GM06990 (cell line): ENCODE results near the gene PFN1.

Experiments used
- DNase-seq: peaks from one replicate; pipeline ENCODE4 v3.0.0-alpha.2; 2011; ENCODE audit not compliant: insufficient read length; ENCODE audit errors: extremely low read depth
- H3K27me3 ChIP-seq: replicated peaks from 2 replicates; pipeline ENCODE4 v1.6.0; 2011; ENCODE audit warnings: low read length; ENCODE audit not compliant: control insufficient read depth, insufficient read depth
- H3K36me3 ChIP-seq: 2 replicates; pipeline ENCODE4 v1.5.1; 2011; ENCODE audit warnings: low read length; ENCODE audit not compliant: control insufficient read depth, insufficient read depth
- H3K4me3 ChIP-seq: replicated peaks from 2 replicates; pipeline ENCODE4 v1.5.1; 2011; ENCODE audit warnings: low read depth, mild to moderate bottlenecking, control low read depth, low read length
- TF ChIP-seq, protein P1 (sequence below): IDR thresholded peaks from 2 replicates; pipeline ENCODE4 v1.5.1; 2011; ENCODE audit warnings: low read length, control low read depth, mild to moderate bottlenecking, inconsistent platforms; ENCODE audit not compliant: insufficient read depth, poor library complexity, severe bottlenecking

Gene PFN1

DNA sequence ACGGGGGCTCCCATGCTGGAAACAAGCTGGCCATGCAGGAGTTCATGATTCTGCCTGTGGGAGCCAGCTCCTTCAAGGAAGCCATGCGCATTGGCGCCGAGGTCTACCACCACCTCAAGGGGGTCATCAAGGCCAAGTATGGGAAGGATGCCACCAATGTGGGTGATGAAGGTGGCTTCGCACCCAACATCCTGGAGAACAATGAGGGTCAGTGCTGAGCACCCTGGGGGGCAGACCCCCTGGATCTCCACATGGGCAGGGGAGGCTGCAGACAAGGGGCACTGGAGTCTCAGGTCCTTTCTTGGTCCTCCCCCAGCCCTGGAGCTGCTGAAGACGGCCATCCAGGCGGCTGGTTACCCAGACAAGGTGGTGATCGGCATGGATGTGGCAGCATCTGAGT, 6.8 kb upstream of the PFN1 start:
- TF ChIP-seq, protein P1, sequence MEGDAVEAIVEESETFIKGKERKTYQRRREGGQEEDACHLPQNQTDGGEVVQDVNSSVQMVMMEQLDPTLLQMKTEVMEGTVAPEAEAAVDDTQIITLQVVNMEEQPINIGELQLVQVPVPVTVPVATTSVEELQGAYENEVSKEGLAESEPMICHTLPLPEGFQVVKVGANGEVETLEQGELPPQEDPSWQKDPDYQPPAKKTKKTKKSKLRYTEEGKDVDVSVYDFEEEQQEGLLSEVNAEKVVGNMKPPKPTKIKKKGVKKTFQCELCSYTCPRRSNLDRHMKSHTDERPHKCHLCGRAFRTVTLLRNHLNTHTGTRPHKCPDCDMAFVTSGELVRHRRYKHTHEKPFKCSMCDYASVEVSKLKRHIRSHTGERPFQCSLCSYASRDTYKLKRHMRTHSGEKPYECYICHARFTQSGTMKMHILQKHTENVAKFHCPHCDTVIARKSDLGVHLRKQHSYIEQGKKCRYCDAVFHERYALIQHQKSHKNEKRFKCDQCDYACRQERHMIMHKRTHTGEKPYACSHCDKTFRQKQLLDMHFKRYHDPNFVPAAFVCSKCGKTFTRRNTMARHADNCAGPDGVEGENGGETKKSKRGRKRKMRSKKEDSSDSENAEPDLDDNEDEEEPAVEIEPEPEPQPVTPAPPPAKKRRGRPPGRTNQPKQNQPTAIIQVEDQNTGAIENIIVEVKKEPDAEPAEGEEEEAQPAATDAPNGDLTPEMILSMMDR, result no peak
- Histone ChIP-seq H3K27me3 (no peaks in the 10 kb centered on the region), H3K4me3 (no peak overlapping the region), H3K36me3 (peaks cover 7% of the 10 kb centered on the region)
- DNase-seq, result no peak

DNA sequence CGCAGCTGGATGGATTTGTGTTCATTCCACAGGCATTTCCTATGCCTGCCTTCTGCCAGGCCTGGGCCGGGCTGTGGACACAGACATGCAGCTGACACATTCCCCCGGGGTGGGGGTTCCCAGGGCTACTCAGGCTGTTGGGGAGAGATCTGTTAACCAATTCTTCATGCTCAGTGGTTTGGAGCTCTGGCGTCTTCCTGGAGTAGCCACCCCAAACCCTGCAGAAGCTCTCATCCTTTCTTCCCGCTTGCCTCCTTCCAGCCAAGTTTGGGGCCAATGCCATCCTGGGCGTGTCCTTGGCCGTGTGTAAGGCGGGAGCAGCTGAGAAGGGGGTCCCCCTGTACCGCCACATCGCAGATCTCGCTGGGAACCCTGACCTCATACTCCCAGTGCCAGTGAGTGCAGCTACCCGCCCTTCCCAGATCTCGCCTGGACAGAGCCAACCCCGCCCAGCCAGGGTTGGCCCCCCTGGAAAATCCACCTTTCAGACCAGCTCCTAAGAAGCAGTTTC, 5.2 kb upstream of the PFN1 start:
- TF ChIP-seq, protein P1, result no peak
- Histone ChIP-seq H3K4me3 (no peak overlapping the region), H3K27me3 (no peaks in the 10 kb centered on the region), H3K36me3 (no peaks in the 10 kb centered on the region)
- DNase-seq, result no peak

DNA sequence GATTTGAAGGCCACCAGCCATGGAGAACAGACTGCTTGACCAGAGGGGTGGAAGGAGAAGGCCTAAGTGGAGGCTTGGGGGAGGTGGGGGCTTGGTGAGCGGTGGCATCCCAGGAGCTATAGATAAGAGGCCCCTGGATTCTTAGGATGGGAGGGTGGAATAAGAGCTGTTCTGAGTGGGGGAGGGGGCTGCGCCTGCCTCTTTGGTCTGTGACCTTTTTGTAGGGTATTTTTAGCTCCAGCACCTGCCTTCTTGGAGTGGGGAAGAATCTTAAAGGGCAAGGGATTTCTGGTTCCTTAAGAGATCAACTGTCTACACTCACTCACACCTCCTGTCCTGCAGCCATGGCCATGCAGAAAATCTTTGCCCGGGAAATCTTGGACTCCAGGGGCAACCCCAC, 3.2 kb upstream of the PFN1 start:
- Histone ChIP-seq H3K27me3 (no peaks in the 10 kb centered on the region), H3K4me3 (no peak overlapping the region), H3K36me3 (peaks cover 5% of the 10 kb centered on the region)
- TF ChIP-seq, protein P1, result no peak
- DNase-seq, result no peak

DNA sequence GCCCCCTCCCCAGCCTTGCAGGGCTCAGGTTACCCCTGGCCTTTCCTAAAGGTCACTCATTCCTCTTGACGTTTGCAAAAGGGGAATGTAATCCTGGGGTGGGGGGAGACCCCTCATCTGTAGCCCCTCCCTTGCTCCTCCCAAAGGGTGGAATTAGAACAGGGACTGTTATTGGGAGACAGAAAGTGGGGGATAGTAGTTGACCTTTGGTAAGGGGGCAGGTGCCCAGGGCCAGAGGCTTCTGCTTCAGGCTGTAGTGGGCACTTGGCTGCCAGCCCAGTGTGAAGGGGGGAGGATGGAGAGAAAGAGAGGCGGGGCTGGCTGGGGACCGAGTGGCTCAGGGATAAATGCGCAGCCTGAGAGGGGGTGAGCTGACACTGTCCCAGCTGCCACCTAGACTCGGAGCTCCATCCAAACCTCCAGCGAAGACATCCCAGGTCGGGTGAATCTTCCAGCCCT, 2.4 kb upstream of the PFN1 start, which contains the start of gene ENO3:
ENO3 (plus strand) TSS at position 374 of the 459 bp plus-strand sequence. CDS start 711 bp downstream, outside the sequence.
- no peak for DNase-seq
- Histone ChIP-seq H3K27me3 (no peaks in the 10 kb centered on the region), H3K36me3 (peaks cover 12% of the 10 kb centered on the region), H3K4me3 (peak within 1 kb of the TSS; percentile 100)
- TF ChIP-seq, protein P1, result no peak

DNA sequence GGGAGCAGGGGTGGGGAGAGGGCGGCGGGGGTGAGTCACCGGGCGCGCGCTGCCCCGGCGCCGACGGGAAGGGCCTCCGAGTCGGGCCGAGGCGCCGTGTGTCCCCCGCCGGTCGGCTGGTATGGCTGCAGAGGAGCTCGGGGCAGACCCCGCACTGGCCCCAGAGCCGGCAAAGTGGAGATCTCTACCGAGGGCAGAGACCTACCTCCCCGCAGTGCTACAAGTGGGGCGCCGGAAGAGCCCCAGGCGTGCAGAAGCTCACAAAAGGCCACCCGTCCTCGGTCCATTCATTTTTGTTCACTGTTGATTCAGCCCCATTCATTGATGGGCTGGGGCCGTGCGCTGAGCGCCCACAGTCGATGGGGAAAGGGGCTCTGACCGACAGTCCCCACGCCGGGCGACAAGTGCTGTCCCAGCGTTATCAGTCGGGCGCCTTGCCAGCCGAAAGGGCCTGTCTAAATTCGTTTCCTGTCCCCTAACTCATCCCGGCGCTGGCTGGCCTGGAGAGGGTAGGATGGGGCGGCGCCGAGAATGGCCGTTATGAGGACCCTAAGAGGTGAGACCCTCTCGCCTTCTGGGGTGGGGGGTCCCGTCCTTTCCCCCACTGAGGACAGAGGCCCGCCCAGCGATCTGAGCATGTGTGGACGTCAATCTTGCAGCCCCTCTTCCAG, 1.9 kb upstream of the PFN1 start:
- Histone ChIP-seq H3K4me3 (peak overlapping the region; percentile 100), H3K27me3 (no peaks in the 10 kb centered on the region), H3K36me3 (peaks cover 16% of the 10 kb centered on the region)
- DNase-seq, result no peak
- TF ChIP-seq, protein P1, result no peak
